Activated CD8-positive, alpha-beta memory T cell treated with anti-CD3 and anti-CD28 coated beads for 36 hours (primary cell): ENCODE data around the gene CXCR3. TPM values are rescaled to one million over a fixed set of nuclear protein-coding genes. Genes with fewer than 3 reads are reported as not detected.
"Not testable (repeated sequence)": the region's sequence is repeated elsewhere in the genome, so short reads cannot be mapped to it uniquely, and the experiment has no call there.

Experiments
- CTCF ChIA-PET: fragments of 350-600 bp; sonication (Branson Sonifier 250); formaldehyde crosslinking; loops from one replicate; lab custom pipeline; 2021; ENCODE audit warnings: antibody characterized with exemption; lab: Charles Lee
- POLR2A ChIA-PET: fragments of 350-600 bp; sonication (Branson Sonifier 250); formaldehyde crosslinking; loops from one replicate; lab custom pipeline; 2021; ENCODE audit warnings: antibody characterized with exemption; lab: Charles Lee
- total RNA-seq, 2 experiments: library from RNA; stranded (reverse); gene quantifications; one replicate each; pipeline ENCODE4 v1.2.3, GENCODE V29; 2021

CXCR3 gene
- total RNA-seq, 2 experiments from 2014 or later: 60.3 to 63.0 TPM

- ChIA-PET CTCF (no interaction called here), POLR2A (no interaction called here)
Measured at GRCh38 chrX:71578253-71579135, 39.8 kb downstream of the CXCR3 start, which contains the start of gene GCNA. TSS of gene GCNA (plus strand) at chrX:71578437. CDS start at chrX:71580822, 2,385 bp downstream.

DNA sequence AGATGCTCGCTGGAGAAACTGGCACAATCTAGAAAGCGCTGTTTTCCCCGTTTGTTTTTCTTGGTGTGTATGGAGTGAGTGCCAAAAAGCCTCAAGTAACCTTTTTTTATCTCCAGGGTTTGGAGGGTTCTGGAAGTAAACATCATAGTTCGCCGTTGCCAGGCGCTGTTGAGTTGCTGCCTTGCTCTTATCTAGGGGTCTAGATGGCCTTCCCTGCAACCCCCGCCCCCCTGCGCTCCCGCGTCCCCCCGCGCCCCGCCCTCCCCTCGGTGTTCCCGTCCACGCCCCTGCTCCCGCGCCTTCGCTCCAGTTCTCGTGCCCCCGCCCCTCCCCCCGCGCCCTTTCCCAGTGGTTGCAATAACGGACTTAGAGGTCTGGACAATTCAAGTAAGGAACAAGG lies 40.6 kb downstream of the CXCR3 start:
- POLR2A ChIA-PET: no interaction called here
- CTCF ChIA-PET: no interaction called here

GRCh38 chrX:71573590-71573989 lies 44.7 kb downstream of the CXCR3 start:
- POLR2A ChIA-PET: no interaction called here
- CTCF ChIA-PET: interaction anchor here (1.2 kb wide), 1 partner anchor 79 kb away, joined by 5 read pairs; no protein-coding TSS in a partner anchor

- POLR2A ChIA-PET: not testable (repeated sequence)
Measured at GRCh38 chrX:71571390-71571789, 46.9 kb downstream of the CXCR3 start.

More at GRCh38 chrX:71571390-71571789, 46.9 kb downstream of the CXCR3 start:
- CTCF ChIA-PET: not testable (repeated sequence)

Other genes starting within 250 kb of the CXCR3 start
- 100 to 1,000 TPM; 280 to 282 TPM for gene OGT, start 85.4 kb downstream of the CXCR3 start, total RNA-seq
- 1 to 10 TPM; 2.7 to 3.5 TPM for gene GCNA, start 40.1 kb downstream of the CXCR3 start, total RNA-seq
- gene CXorf49, start 99.8 kb upstream of the CXCR3 start, total RNA-seq: not detected
- gene CXorf49B, start 144.8 kb upstream of the CXCR3 start, total RNA-seq: not detected